SK-N-SH (cell line): Measurements from ENCODE around the gene NTM. TPM values are rescaled to one million over a fixed set of nuclear protein-coding genes. Genes with fewer than 3 reads are reported as not detected.

ENCODE experiments used
- CTCF ChIA-PET: fragments of 300-600, 350-600 bp; formaldehyde crosslinking; extraction: SDS; loops from one replicate; lab custom pipeline; 2021; lab: Yijun Ruan, JAX
- POLR2A ChIA-PET: fragments of 350-600 bp; sonication (Branson Sonifier 250); formaldehyde crosslinking; extraction: SDS; loops from one replicate; lab custom pipeline; 2020; ENCODE audit warnings: antibody characterized with exemption, inconsistent platforms; lab: Yijun Ruan, JAX
- DNase-seq: peaks from one replicate; pipeline ENCODE4 v3.0.0; 2012
- H2AFZ ChIP-seq: fragments of 200-600 bp; sonication (generic); 2 replicates; pipeline ENCODE4 v1.8.1; 2016; ENCODE audit warnings: antibody characterized with exemption, mild to moderate bottlenecking, low read depth
- H3F3A ChIP-seq: fragments of 200-600 bp; sonication (generic); replicated peaks from 2 replicates; pipeline ENCODE3; 2016; ENCODE audit warnings: antibody characterized with exemption, mild to moderate bottlenecking; ENCODE audit not compliant: insufficient read depth
- H3K27ac ChIP-seq, 2 experiments: fragments of 200-500 bp in 1 of 2; fragments of 200-600 bp in 1 of 2; sonication (Bioruptor generic) in 1 of 2; sonication (generic), shearing (Covaris generic) in 1 of 2; 2 replicates each; pipeline versions ENCODE4 v1.5.1 to v1.6.1; 2014 to 2016; ENCODE audit warnings: low read depth in 2 of 2, inconsistent platforms in 1 of 2, low read length in 1 of 2, mild to moderate bottlenecking in 1 of 2, mixed read lengths in 1 of 2
- H3K27me3 ChIP-seq: fragments of 200-600 bp; sonication (generic), shearing (Covaris generic); 2 replicates; pipeline ENCODE4 v1.6.1; 2016; ENCODE audit warnings: mixed run types; ENCODE audit not compliant: insufficient read depth
- H3K36me3 ChIP-seq, 2 experiments: fragments of 200-500 bp in 1 of 2; fragments of 200-600 bp in 1 of 2; sonication (Bioruptor generic) in 1 of 2; sonication (generic) in 1 of 2; replicated peaks in 1 of 2; 2 replicates each; pipeline versions ENCODE3 to v1.5.1; 2014 to 2016; ENCODE audit warnings: low read length in 1 of 2, mild to moderate bottlenecking in 1 of 2; ENCODE audit not compliant: insufficient read depth in 2 of 2, control insufficient read depth in 1 of 2
- H3K4me1 ChIP-seq, 2 experiments: fragments of 200-500 bp in 1 of 2; fragments of 200-600 bp in 1 of 2; sonication (Bioruptor generic) in 1 of 2; sonication (generic), shearing (Covaris generic) in 1 of 2; 2 replicates each; pipeline versions ENCODE4 v1.5.1 to v1.6.1; 2014 to 2016; ENCODE audit warnings: low read depth in 1 of 2, low read length in 1 of 2, mixed run types in 1 of 2; ENCODE audit not compliant: insufficient read depth in 2 of 2, control insufficient read depth in 1 of 2
- H3K4me2 ChIP-seq: fragments of 200-600 bp; sonication (generic), shearing (Covaris generic); 2 replicates; pipeline ENCODE4 v1.6.1; 2017; ENCODE audit warnings: mixed run types
- H3K4me3 ChIP-seq, 2 experiments: fragments of 200-500 bp in 1 of 2; fragments of 200-600 bp in 1 of 2; sonication (Bioruptor generic) in 1 of 2; sonication (generic), shearing (Covaris generic) in 1 of 2; 2 replicates each; pipeline versions ENCODE4 v1.5.1 to v1.8.1; 2014 to 2016; ENCODE audit warnings: low read depth in 2 of 2, inconsistent platforms in 1 of 2, low read length in 1 of 2, mild to moderate bottlenecking in 1 of 2, mixed read lengths in 1 of 2, moderate library complexity in 1 of 2
- H3K79me2 ChIP-seq: fragments of 200-600 bp; sonication (generic); 2 replicates; pipeline ENCODE4 v1.8.1; 2017; ENCODE audit warnings: mild to moderate bottlenecking; ENCODE audit not compliant: insufficient read depth
- H3K9ac ChIP-seq: fragments of 200-600 bp; sonication (generic); 2 replicates; pipeline ENCODE4 v1.6.1; 2017; ENCODE audit warnings: mixed run types
- H3K9me2 ChIP-seq: fragments of 200-600 bp; sonication (generic); 2 replicates; pipeline ENCODE4 v1.6.1; 2017; ENCODE audit warnings: mixed run types
- H3K9me3 ChIP-seq: fragments of 200-600 bp; sonication (generic); 2 replicates; pipeline ENCODE4 v1.6.1; 2017; ENCODE audit warnings: mixed run types, mild to moderate bottlenecking, moderate library complexity
- H4K20me1 ChIP-seq: fragments of 200-600 bp; sonication (generic); 2 replicates; pipeline ENCODE4 v1.6.1; 2017; ENCODE audit warnings: mild to moderate bottlenecking, mixed run types; ENCODE audit not compliant: insufficient read depth
- CTCF ChIP-seq: fragments of 200-600 bp; sonication (generic); IDR thresholded peaks from 2 replicates; pipeline ENCODE4 v1.6.1; 2017; ENCODE audit warnings: antibody characterized with exemption, mild to moderate bottlenecking, moderate library complexity
- ELF1 ChIP-seq: IDR thresholded peaks from 2 replicates; pipeline ENCODE4 v1.4.0; 2012
- EP300 ChIP-seq, 2 experiments: IDR thresholded peaks; 2 replicates each; pipeline versions ENCODE4 v1.4.0 to v1.6.1; 2012; ENCODE audit warnings: borderline replicate concordance in 1 of 2, low read depth in 1 of 2, low read length in 1 of 2
- FOXJ3 ChIP-seq: sonication (generic); formaldehyde crosslinking; IDR thresholded peaks from 2 replicates; pipeline ENCODE4 v1.5.1; 2020; ENCODE audit warnings: mild to moderate bottlenecking, missing genetic modification reagents
- GATA2 ChIP-seq: sonication (generic); formaldehyde crosslinking; IDR thresholded peaks from 2 replicates; pipeline ENCODE4 v1.5.0; 2020; ENCODE audit warnings: mild to moderate bottlenecking, missing genetic modification reagents
- IRF3 ChIP-seq: fragments of 150-350 bp; IDR thresholded peaks from 2 replicates; pipeline ENCODE4 v1.6.1; 2016; ENCODE audit warnings: mild to moderate bottlenecking, low read depth, low read length
- POLR2AphosphoS5 ChIP-seq: IDR thresholded peaks from 2 replicates; pipeline ENCODE4 v1.6.1; 2012; ENCODE audit warnings: low read depth, low read length
- RAD21 ChIP-seq: IDR thresholded peaks from 2 replicates; pipeline ENCODE4 v1.6.1; 2012; ENCODE audit warnings: mild to moderate bottlenecking, low read length
- RFX5 ChIP-seq: IDR thresholded peaks from 2 replicates; pipeline ENCODE4 v1.6.1; 2012; ENCODE audit warnings: mild to moderate bottlenecking, improper control_type of control experiment, low read length
- USF1 ChIP-seq: IDR thresholded peaks from 2 replicates; pipeline ENCODE4 v1.4.0; 2012; ENCODE audit warnings: low read depth, borderline replicate concordance
- USF2 ChIP-seq: fragments of 150-350 bp; IDR thresholded peaks from 2 replicates; pipeline ENCODE4 v1.6.1; 2017; ENCODE audit warnings: antibody characterized with exemption, low read length, low read depth, borderline replicate concordance
- WGBS: methylation state at CpG from one replicate; pipeline ENCODE4 v1.1.6; 2017; ENCODE audit warnings: low lambda C conversion rate; 5-methylcytosine and 5-hydroxymethylcytosine counted together
- polyA plus RNA-seq, 3 experiments: library from polyadenylated mRNA; depleted of rRNA; stranded (reverse); fragments of >200 nt; gene quantifications; 2 replicates each; pipeline ENCODE4 v1.2.3, GENCODE V29; 2012

The NTM gene
- polyA plus RNA-seq, 1 of the 3 experiments (the other 2 are of a cell fraction): 20.0 TPM

- Histone ChIP-seq H3K27me3 (no peaks in the 10 kb centered on the region), H3K79me2 (no peaks in the 10 kb centered on the region), H3K9me3 (no peaks in the 10 kb centered on the region), H3F3A (peaks cover 5% of the 10 kb centered on the region), H3K36me3 (no peaks in the 10 kb centered on the region), H3K4me1 (peaks cover 0 to 2% of the 10 kb centered on the region in 2 experiments; a peak in 1 of 4 replicates), H3K4me3 (no peak overlapping the region), H3K27ac (no peak overlapping the region), H3K4me2 (no peak overlapping the region), H2AFZ (no peak overlapping the region), H3K9ac (no peak overlapping the region), H4K20me1 (no peaks in the 10 kb centered on the region), H3K9me2 (no peaks in the 10 kb centered on the region)
- peak; percentile 27 for DNase-seq
- POLR2A ChIA-PET: no interaction called here
- 83% methylated on average over 4 of the region's 4 CpGs for WGBS
- CTCF ChIA-PET: interaction anchor here (0.5 to 1.9 kb wide), 7 partner anchors 9 to 59 kb away, joined by 3 to 8 read pairs (median 3); no protein-coding TSS in a partner anchor
- TF ChIP-seq CTCF: peak; percentile 40
- TF ChIP-seq RAD21: peak; percentile 30
- TF ChIP-seq FOXJ3 (CRISPR knock-in tag): no peak
Measured at GRCh38 chr11:132099692-132100091, 729.3 kb downstream of the NTM start.

GRCh38 chr11:132100583-132100982 lies 730.2 kb downstream of the NTM start:
- Histone ChIP-seq H3K27me3 (no peaks in the 10 kb centered on the region), H3K9me2 (no peaks in the 10 kb centered on the region), H3K4me2 (no peak overlapping the region), H3K4me1 (peaks cover 1 to 2% of the 10 kb centered on the region in 2 experiments; a peak in 1 of 4 replicates), H3K79me2 (no peaks in the 10 kb centered on the region), H3K4me3 (no peak overlapping the region), H4K20me1 (no peaks in the 10 kb centered on the region), H3K36me3 (no peaks in the 10 kb centered on the region), H3F3A (peaks cover 5% of the 10 kb centered on the region), H3K9ac (no peak overlapping the region), H3K9me3 (no peaks in the 10 kb centered on the region), H3K27ac (no peak overlapping the region), H2AFZ (no peak overlapping the region)
- no peak for DNase-seq
- WGBS: 77% methylated on average over 5 of the region's 5 CpGs
- ChIA-PET POLR2A (no interaction called here), CTCF (interaction anchor here (1.1 to 1.9 kb wide), 4 partner anchors 10 to 26 kb away, joined by 3 to 8 read pairs (median 4); no protein-coding TSS in a partner anchor)
- TF ChIP-seq IRF3: no peak
- TF ChIP-seq GATA2: no peak
- no peak for TF ChIP-seq EP300 (IDR thresholded peaks at IDR 0.05; ENCODE audit: borderline replicate concordance in 1 of 2, low read depth in 1 of 2, low read length in 1 of 2)
- TF ChIP-seq ELF1: no peak
- no peak for TF ChIP-seq RFX5
- no peak for TF ChIP-seq POLR2AphosphoS5
- TF ChIP-seq USF2: no peak
- no peak for TF ChIP-seq USF1
- no peak for TF ChIP-seq CTCF
